NCI-H2227 (cell line): ENCODE results near the gene DSTYK.
A peak's percentile ranks its signal among the peaks of the same experiment; 100 is the strongest.

Experiments
- DNase-seq: peaks from one replicate; lab custom pipeline; 2025; ENCODE audit not compliant: unreplicated experiment; lab: John Stamatoyannopoulos, UW

The DSTYK gene

DNA sequence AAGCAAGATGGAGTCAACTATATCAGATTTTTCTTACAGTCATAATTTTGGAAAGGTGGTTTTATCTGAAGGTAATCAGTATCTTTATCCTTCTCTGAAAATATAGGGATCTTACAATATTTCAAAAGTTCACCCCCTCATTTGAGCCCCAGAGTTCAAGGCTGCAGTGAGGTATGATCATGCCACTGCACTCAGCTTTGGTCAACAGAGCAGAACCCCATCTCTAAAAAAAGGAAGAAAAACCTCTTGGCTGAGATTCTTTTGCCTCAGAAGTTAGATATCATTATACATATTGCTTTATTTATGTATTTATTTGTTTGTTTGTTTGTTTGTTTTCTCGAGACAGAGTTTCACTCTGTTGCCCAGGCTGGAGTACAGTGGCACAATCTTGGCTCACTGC, 78.2 kb downstream of the DSTYK start:
- DNase-seq, result no peak

GRCh38 chr1:205129447-205130029, 82.0 kb downstream of the DSTYK start:
- no peak for DNase-seq

- no peak for DNase-seq
These were observed 83.5 kb downstream of the DSTYK start for GRCh38 chr1:205128050-205128449.

DNA sequence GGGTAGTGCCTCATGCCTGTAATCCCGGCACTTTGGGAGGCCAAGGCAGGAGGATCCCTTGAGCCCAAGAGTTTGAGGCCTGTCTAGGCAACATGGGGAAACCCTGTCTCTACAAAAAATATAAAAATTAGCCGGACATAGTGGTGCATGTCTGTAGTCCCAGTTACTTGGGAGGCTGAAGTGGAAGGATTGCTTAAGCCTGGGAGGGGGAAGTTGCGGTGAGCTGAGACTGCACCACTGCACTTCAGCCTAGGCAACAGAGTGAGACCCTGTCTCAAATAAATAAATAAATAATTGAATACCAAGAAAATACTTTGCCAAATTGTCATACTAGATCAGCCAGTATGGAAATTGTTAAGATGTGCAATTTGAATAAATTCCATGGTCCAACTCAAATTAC, 83.9 kb downstream of the DSTYK start:
- no peak for DNase-seq

DNA sequence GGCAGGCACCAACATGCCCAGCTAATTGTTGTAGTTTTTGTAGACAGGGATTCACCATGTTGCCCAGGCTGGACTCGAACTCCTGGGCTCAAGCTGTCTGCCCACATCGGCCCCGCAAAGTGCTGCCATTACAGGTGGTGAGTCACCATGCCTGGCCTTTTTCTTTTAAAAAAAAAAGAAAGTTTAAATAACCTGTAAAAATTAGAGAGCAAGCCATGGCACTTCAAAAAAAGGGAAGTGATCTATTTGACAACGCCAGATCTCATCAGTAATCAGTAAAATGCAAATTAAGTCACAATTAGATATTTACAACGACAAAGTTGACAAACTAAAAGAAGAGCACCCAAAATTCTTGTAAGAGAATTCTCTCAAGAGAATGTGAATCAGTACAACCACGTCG, 86.8 kb downstream of the DSTYK start:
- no peak for DNase-seq

GRCh38 chr1:205122489-205122882, 89.0 kb downstream of the DSTYK start:
- DNase-seq, result no peak

DNA sequence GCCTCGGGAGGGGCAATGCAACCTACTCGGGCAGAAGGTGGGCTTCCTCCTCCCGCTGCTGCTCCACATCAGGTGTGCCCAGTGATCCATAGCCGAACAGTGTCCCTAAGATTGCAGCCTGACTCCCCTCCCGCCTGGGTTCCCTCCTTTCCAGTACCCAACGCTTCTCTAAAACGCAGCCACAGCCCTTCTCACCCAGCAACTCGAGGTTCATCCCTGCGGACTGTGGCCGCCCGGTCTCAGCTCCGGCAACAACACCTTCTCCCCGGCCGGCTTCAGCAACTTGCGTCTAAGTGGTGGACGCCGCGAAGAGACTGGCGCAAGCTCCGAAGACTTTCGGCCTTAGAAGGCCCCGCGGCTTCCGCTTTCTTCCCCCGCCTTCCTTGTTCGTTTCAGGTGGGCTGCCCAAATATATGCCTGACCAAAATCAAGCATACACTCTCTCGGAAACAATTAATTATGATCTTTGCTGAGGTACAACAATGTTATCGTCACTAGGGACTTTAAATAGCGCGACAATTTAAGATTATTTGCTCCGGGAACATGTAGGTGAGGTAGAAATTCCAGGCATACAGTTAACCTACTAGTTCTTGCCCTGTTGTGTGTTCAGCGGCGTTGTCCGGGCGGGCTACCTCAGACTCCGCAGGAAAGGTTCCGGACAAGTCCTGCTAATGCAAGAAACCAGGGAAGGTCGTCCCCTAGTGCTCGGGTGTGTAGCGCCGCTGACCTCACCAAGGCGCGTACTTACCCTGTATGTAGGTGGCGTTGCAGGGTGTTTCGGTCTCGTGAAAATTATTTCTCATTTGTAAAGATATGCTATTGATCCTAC, 89.6 kb downstream of the DSTYK start, which contains the start of gene RBBP5:
TSS of gene RBBP5 (minus strand) at position 319 of the 829 bp plus-strand sequence. CDS start at position 214, 105 bp downstream.
- DNase-seq, result peak; percentile 98

DNA sequence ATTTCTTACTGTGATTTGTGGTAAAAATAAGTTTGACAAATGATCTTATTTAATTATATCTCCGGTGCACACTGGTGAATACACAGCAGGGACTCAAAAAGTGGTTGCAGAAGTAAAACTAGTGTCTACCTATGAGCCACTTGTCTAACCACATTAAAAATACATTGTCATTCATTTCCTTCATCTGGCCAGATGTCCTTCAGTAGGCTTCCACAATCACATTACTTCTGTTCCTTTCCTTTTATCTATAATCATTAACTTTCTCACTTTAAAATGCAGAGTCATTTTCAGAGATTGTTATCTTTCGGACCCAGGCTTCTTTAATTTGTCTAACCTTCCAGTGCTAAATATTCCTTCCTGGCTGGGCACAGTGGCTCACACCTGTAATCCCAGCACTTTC, 92.8 kb downstream of the DSTYK start:
- DNase-seq, result no peak

DNA sequence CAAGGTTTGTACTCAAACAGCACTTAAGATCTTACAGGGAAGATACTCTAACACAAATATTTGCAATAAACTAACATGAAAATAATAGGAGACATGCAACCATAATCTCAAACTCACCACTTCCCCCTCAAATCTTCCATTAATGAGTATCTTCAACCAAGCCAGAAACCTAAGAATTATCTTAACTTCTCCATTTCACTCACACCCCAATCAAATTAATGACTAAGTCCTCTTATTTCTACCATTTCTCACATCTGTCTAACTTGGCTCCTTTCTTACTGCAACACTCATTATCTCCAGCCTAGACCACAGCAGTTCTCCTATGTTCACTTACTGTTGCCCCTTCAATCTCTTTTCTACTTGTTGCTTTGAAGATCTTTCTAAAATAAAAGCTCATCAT, 100.1 kb downstream of the DSTYK start:
- no peak for DNase-seq

DNA sequence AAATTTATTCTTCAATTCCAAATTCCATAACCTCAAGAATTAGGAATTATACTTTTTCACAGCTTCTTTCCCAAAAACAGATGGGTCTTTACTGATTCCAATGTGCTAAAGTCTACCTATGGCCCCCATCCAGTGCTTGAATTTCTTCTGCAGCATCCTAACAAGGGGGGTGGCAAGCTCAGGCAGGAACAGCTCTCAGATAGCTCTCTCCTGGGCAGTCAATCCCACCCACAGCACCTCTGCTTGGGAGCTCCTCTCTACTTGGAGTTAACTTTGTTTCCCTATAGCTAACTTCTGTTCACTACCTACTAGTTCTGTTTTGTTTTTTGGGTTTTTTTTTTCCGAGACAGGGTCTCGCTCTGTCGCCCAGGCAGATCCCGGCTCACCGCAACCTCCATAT, 101.8 kb downstream of the DSTYK start:
- no peak for DNase-seq

- no peak for DNase-seq
These were observed 102.2 kb downstream of the DSTYK start for GRCh38 chr1:205109269-205109668.

- DNase-seq, result no peak
These were observed 103.0 kb downstream of the DSTYK start for GRCh38 chr1:205108464-205108863.

DNA sequence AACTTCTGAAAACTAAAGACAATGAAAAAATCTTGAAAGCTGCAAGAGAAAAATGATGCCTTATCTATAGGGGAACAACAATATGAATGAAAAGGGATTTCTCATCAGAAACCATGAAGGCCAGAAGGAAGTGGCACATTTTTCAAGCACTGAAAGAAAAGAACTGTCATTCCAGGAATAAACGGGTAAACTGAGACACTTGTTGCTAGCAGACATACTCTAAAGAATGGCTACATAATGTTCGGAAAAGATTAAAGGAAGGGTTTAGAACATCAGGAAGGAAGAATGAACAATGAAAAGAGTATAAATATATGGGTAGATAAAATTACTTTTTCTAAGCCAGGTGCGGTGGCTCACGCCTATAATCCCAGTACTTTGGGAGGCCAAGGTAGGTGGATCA, 104.2 kb downstream of the DSTYK start:
- no peak for DNase-seq

DNA sequence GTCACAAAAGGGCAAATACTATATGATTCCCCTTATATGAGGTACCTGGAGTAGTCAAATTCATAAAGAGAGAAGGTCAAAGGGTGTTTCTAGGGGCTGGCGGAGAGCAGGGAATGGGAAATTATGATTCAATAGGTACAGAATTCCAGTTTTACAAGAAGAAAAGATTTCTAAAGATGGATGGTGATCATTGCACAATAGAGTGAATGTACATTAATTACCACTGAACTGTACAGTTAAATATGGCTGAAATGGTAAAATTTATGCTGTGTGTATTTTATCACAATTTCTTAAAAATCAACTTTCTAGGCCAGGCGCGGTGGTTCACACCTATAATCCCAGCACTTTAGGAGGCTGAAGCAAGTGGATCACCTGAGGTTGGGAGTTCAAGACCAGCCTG, 109.1 kb downstream of the DSTYK start:
- no peak for DNase-seq

DNA sequence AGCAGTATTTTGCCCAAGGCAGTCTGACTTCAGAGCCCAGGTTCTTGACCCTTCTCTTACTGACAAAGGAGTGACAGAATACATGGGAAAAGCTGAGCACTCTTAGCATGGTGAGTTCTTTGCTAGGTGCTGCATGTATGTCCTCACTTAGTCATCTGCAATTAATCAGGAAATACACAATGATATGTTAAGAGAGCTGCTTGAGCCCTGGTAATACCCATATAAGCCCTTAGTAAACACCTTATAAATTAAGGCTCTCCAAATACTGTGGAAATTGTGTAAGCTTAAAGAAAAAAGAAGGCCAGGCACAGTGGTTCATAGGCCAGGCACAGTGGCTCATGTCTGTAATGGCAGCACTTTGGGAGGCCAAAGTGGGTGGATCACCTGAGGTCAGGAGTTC, 113.3 kb downstream of the DSTYK start:
- no peak for DNase-seq

DNA sequence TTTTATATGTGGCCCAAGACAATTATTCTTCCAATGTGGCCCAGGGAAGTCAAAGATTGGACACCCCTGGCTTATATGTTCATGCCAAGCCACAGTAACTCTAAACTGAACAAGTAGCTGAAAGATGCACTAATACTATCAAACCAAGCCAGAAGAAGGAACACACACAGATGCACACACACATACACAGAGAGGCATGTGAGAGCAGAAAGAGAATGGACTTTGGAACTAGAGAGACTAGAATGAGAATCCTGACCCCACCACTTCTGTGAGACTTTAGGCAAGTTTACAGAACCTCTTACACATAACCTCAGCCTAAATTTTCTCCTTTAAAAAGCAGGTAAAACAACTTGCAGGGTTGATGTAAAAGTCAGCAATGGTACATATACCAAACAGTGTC, 116.1 kb downstream of the DSTYK start:
- DNase-seq, result no peak
